Hair follicular keratinocyte (primary cell): Measurements from ENCODE around the gene APOL1. TPM values are rescaled to one million over a fixed set of nuclear protein-coding genes. Genes with fewer than 3 reads are reported as not detected.

Experiments used
- total RNA-seq: library from RNA; depleted of rRNA; stranded (reverse); fragments of >200 nt; gene quantifications from 2 replicates; pipeline ENCODE4 v1.2.3, GENCODE V29; 2015

APOL1 gene, protein sequence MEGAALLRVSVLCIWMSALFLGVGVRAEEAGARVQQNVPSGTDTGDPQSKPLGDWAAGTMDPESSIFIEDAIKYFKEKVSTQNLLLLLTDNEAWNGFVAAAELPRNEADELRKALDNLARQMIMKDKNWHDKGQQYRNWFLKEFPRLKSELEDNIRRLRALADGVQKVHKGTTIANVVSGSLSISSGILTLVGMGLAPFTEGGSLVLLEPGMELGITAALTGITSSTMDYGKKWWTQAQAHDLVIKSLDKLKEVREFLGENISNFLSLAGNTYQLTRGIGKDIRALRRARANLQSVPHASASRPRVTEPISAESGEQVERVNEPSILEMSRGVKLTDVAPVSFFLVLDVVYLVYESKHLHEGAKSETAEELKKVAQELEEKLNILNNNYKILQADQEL
- not detected in 2 replicates for total RNA-seq

DNA sequence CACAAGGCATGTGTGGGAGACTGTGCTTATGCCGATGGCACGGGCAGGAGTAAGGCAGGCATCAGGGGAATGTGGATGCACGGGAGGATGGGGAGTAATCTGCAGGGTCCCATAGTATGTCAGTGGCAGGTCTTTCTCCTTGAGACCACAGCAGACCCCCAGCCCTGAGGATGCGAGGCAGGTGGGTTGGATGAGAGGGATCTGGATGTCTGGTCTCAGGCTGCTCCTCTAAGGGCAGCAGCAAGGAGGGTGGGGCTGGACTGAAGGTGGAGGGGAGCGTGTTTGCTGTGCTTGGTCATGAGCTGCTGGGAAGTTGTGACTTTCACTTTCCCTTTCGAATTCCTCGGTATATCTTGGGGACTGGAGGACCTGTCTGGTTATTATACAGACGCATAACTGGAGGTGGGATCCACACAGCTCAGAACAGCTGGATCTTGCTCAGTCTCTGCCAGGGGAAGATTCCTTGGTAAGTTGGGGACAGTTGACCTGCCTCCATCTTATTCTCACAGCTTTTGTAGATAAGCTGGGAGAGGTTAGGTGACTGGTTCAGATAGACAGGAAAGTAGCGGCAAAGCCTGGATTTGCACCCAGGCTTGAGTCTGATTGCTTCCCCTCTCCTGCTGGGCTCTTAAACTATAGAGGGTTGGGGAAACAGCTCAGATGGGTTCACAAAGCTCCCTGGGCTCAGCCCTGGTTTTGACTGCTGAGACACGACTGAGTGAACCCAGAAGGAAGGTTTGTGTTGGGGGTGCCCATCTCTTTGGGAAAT, at the start of gene APOL1:
APOL1 (plus strand) TSS at position 380 of the 769 bp plus-strand sequence. CDS start 1,823 bp downstream, outside the sequence.

GRCh38 chr22:36239401-36240171, 13.3 kb upstream of the APOL1 start, which contains the start of gene APOL2:
Gene APOL2 (minus strand): TSS chr22:36239527. CDS start chr22:36233162, 6,365 bp downstream.

Other genes starting within 250 kb of the APOL1 start
- 70.2 and 92.4 TPM in 2 replicates for gene RBFOX2, start 224.3 kb upstream of the APOL1 start, total RNA-seq
- 0.62 and 1.4 TPM in 2 replicates for gene APOL3, start 92.4 kb upstream of the APOL1 start, total RNA-seq
- gene APOL4, start 51.3 kb upstream of the APOL1 start, total RNA-seq, result not detected in 2 replicates
- gene APOL2, start 13.6 kb upstream of the APOL1 start, total RNA-seq, result 8.6 and 10.6 TPM in 2 replicates
- gene MYH9, start 134.8 kb downstream of the APOL1 start, total RNA-seq, result 693 and 734 TPM in 2 replicates
- gene TXN2, start 228.5 kb downstream of the APOL1 start, total RNA-seq, result 57.0 and 82.1 TPM in 2 replicates